ENCODE measurements around the gene CUX1. TPM values are rescaled to one million over a fixed set of nuclear protein-coding genes. Genes with fewer than 3 reads are reported as not detected.
"Not testable (repeated sequence)": the region's sequence is repeated elsewhere in the genome, so short reads cannot be mapped to it uniquely, and the experiment has no call there.

Gene CUX1
- total RNA-seq, 1 donor from 2014 or later: 118 TPM

GRCh38 chr7:101788517-101788916 lies 28.9 kb upstream of the CUX1 start:
- H3K4me3 Mint-ChIP-seq (ENCODE audit: unreplicated experiment): no peak overlapping the region
- peaks cover 2% of the 10 kb centered on the region for H3K9me3 Mint-ChIP-seq (ENCODE audit: low read depth)
- peaks cover 20% of the 10 kb centered on the region for H3K4me1 Mint-ChIP-seq (ENCODE audit: low read depth)
- no peak overlapping the region for H3K27ac Mint-ChIP-seq (ENCODE audit: unreplicated experiment)
- DNase-seq (ENCODE audit: low spot score): no peak
- no peaks in the 10 kb centered on the region for H3K36me3 Mint-ChIP-seq (ENCODE audit: low read depth)
- peaks cover 16% of the 10 kb centered on the region for H3K27me3 Mint-ChIP-seq (ENCODE audit: low read depth)
- TF ChIP-seq, protein P1, sequence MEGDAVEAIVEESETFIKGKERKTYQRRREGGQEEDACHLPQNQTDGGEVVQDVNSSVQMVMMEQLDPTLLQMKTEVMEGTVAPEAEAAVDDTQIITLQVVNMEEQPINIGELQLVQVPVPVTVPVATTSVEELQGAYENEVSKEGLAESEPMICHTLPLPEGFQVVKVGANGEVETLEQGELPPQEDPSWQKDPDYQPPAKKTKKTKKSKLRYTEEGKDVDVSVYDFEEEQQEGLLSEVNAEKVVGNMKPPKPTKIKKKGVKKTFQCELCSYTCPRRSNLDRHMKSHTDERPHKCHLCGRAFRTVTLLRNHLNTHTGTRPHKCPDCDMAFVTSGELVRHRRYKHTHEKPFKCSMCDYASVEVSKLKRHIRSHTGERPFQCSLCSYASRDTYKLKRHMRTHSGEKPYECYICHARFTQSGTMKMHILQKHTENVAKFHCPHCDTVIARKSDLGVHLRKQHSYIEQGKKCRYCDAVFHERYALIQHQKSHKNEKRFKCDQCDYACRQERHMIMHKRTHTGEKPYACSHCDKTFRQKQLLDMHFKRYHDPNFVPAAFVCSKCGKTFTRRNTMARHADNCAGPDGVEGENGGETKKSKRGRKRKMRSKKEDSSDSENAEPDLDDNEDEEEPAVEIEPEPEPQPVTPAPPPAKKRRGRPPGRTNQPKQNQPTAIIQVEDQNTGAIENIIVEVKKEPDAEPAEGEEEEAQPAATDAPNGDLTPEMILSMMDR (IDR thresholded peaks at IDR 0.05): no peak

GRCh38 chr7:101790566-101791293 lies 26.7 kb upstream of the CUX1 start:
- H3K36me3 Mint-ChIP-seq (ENCODE audit: low read depth): no peaks in the 10 kb centered on the region
- TF ChIP-seq, protein P1 (IDR thresholded peaks at IDR 0.05): no peak

GRCh38 chr7:101792051-101792681 lies 25.3 kb upstream of the CUX1 start:
- peaks cover 2% of the 10 kb centered on the region for H3K9me3 Mint-ChIP-seq (ENCODE audit: low read depth)
- no peak overlapping the region for H3K4me3 Mint-ChIP-seq (ENCODE audit: unreplicated experiment)
- H3K27me3 Mint-ChIP-seq (ENCODE audit: low read depth): peaks cover 4% of the 10 kb centered on the region
- peak; percentile 30 for DNase-seq (ENCODE audit: low spot score)
- no peaks in the 10 kb centered on the region for H3K36me3 Mint-ChIP-seq (ENCODE audit: low read depth)
- peak overlapping the region; percentile 85 for H3K27ac Mint-ChIP-seq (ENCODE audit: unreplicated experiment)
- H3K4me1 Mint-ChIP-seq (ENCODE audit: low read depth): peaks cover 14% of the 10 kb centered on the region
- TF ChIP-seq, protein P1 (IDR thresholded peaks at IDR 0.05): no peak

More at GRCh38 chr7:101790566-101791293, 26.7 kb upstream of the CUX1 start:
- H3K27ac Mint-ChIP-seq (ENCODE audit: unreplicated experiment): no peak overlapping the region
- H3K27me3 Mint-ChIP-seq (ENCODE audit: low read depth): peaks cover 3% of the 10 kb centered on the region
- peaks cover 2% of the 10 kb centered on the region for H3K9me3 Mint-ChIP-seq (ENCODE audit: low read depth)
- H3K4me3 Mint-ChIP-seq (ENCODE audit: unreplicated experiment): no peak overlapping the region
- DNase-seq (ENCODE audit: low spot score): peak; percentile 42
- peaks cover 14% of the 10 kb centered on the region for H3K4me1 Mint-ChIP-seq (ENCODE audit: low read depth)

DNA sequence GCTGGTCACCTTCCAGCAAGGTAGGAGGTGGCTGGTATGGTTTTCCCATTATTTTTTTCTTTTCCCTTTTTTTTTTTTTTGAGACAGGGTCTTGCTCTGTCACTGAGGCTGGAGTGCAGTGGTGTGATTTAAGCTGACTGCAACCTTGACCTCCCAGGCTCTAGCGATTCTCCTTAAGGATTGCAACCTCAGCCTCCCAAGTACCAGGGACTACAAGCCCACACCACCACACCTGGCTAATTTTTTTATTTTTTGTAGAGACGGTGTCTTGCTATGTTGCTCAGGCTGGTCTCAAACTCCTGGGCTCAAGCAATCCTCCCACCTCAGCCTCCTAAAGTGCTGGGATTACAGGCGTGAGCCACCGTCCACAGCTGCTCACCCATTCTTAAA lies 24.7 kb upstream of the CUX1 start:
- H3K9me3 Mint-ChIP-seq (ENCODE audit: low read depth); H3K4me3 Mint-ChIP-seq (ENCODE audit: unreplicated experiment); H3K36me3 Mint-ChIP-seq (ENCODE audit: low read depth); H3K27me3 Mint-ChIP-seq (ENCODE audit: low read depth): not testable (repeated sequence)
- H3K4me1 Mint-ChIP-seq (ENCODE audit: low read depth): peaks cover 14% of the 10 kb centered on the region
- H3K27ac Mint-ChIP-seq (ENCODE audit: unreplicated experiment): peak overlapping the region; percentile 85
- DNase-seq (ENCODE audit: low spot score): peak; percentile 3

DNA sequence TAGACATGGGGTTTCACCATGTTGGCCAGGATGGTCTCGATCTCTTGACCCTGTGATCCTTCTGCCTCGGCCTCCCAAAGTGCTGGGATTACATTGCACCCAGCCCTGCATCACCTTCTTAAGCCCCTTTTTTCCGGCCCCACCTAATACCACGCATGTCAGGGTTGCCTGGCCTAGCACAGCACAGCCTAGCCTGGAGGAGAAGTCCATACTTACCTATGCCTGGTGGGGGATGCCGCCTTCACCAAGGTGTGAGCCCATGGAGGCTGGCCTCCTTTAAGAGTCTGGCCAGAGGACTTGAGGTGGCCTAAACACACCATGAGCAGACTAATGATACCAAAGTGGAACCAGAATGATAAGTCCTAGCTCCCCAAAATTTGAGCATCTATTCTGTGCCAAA lies 22.0 kb upstream of the CUX1 start:
- TF ChIP-seq, protein P1 (IDR thresholded peaks at IDR 0.05): no peak
- H3K36me3 Mint-ChIP-seq (ENCODE audit: low read depth): no peaks in the 10 kb centered on the region
- peak; percentile 60 for DNase-seq (ENCODE audit: low spot score)
- peaks cover 18% of the 10 kb centered on the region for H3K27me3 Mint-ChIP-seq (ENCODE audit: low read depth)
- no peak overlapping the region for H3K27ac Mint-ChIP-seq (ENCODE audit: unreplicated experiment)
- peaks cover 14% of the 10 kb centered on the region for H3K4me1 Mint-ChIP-seq (ENCODE audit: low read depth)
- H3K9me3 Mint-ChIP-seq (ENCODE audit: low read depth): no peaks in the 10 kb centered on the region
- no peak overlapping the region for H3K4me3 Mint-ChIP-seq (ENCODE audit: unreplicated experiment)

- peaks cover 28% of the 10 kb centered on the region for H3K27me3 Mint-ChIP-seq (ENCODE audit: low read depth)
- DNase-seq (ENCODE audit: low spot score); H3K4me1 Mint-ChIP-seq (ENCODE audit: low read depth); H3K4me3 Mint-ChIP-seq (ENCODE audit: unreplicated experiment); H3K36me3 Mint-ChIP-seq (ENCODE audit: low read depth); H3K27ac Mint-ChIP-seq (ENCODE audit: unreplicated experiment); H3K9me3 Mint-ChIP-seq (ENCODE audit: low read depth): not testable (repeated sequence)
Measured at GRCh38 chr7:101798173-101798572, 19.3 kb upstream of the CUX1 start.
